Stimulated activated memory B cell treated with anti-CD40 and anti-IgM and Interleukin-4, amounts not matched to agents 10 μg/mL and 1 μg/mL and 100 μg/mL, for 72 hours (primary cell): Measurements from ENCODE around the gene POC5.

Experiments used
- ATAC-seq: fragments of 150-1000 bp; cut with Tn5 transposase; 2 replicates; pipeline ENCODE4 v1.10.0; 2021
- H3K27ac Mint-ChIP-seq: one replicate; pipeline ENCODE4 v1.8.0; 2022; ENCODE audit warnings: mild to moderate bottlenecking, mixed read lengths
- H3K27me3 Mint-ChIP-seq: one replicate; pipeline ENCODE4 v1.8.0; 2022; ENCODE audit warnings: mixed read lengths
- H3K36me3 Mint-ChIP-seq: one replicate; pipeline ENCODE4 v1.8.0; 2022; ENCODE audit warnings: mixed read lengths
- H3K4me1 Mint-ChIP-seq: one replicate; pipeline ENCODE4 v1.8.0; 2022; ENCODE audit warnings: mixed read lengths
- H3K4me3 Mint-ChIP-seq: one replicate; pipeline ENCODE4 v1.8.0; 2022; ENCODE audit warnings: mild to moderate bottlenecking, moderate library complexity, mixed read lengths
- H3K9me3 Mint-ChIP-seq: one replicate; pipeline ENCODE4 v1.8.0; 2022; ENCODE audit warnings: mixed read lengths

Gene POC5

GRCh38 chr5:75677607-75678006 is 39.6 kb downstream of the POC5 start:
- Mint-ChIP-seq H3K4me1 (no peaks in the 10 kb centered on the region), H3K27ac (no peak overlapping the region), H3K4me3 (no peak overlapping the region), H3K36me3 (peaks cover 18% of the 10 kb centered on the region), H3K9me3 (no peaks in the 10 kb centered on the region), H3K27me3 (no peaks in the 10 kb centered on the region)
- no peak for ATAC-seq

- Mint-ChIP-seq H3K27me3 (no peaks in the 10 kb centered on the region), H3K4me1 (no peaks in the 10 kb centered on the region), H3K9me3 (no peaks in the 10 kb centered on the region), H3K27ac (no peak overlapping the region), H3K36me3 (peaks cover 25% of the 10 kb centered on the region), H3K4me3 (no peak overlapping the region)
- no peak for ATAC-seq
Measured at GRCh38 chr5:75675783-75676182, 41.5 kb downstream of the POC5 start.

GRCh38 chr5:75672616-75673015 is 44.6 kb downstream of the POC5 start:
- Mint-ChIP-seq H3K9me3 (no peaks in the 10 kb centered on the region), H3K4me3 (no peak overlapping the region), H3K27me3 (no peaks in the 10 kb centered on the region), H3K27ac (no peak overlapping the region), H3K4me1 (peaks cover 17% of the 10 kb centered on the region), H3K36me3 (peaks cover 14% of the 10 kb centered on the region)
- no peak for ATAC-seq

GRCh38 chr5:75671506-75671905 is 45.7 kb downstream of the POC5 start:
- Mint-ChIP-seq H3K9me3 (no peaks in the 10 kb centered on the region), H3K4me1 (peaks cover 17% of the 10 kb centered on the region), H3K36me3 (peaks cover 14% of the 10 kb centered on the region), H3K27me3 (no peaks in the 10 kb centered on the region), H3K27ac (no peak overlapping the region), H3K4me3 (no peak overlapping the region)
- ATAC-seq, result no peak

- Mint-ChIP-seq H3K9me3 (no peaks in the 10 kb centered on the region), H3K27me3 (no peaks in the 10 kb centered on the region), H3K4me1 (peaks cover 17% of the 10 kb centered on the region), H3K27ac (no peak overlapping the region), H3K36me3 (peaks cover 8% of the 10 kb centered on the region), H3K4me3 (no peak overlapping the region)
- ATAC-seq, result no peak
Measured at GRCh38 chr5:75670577-75670976, 46.7 kb downstream of the POC5 start.

GRCh38 chr5:75668977-75669689 is 48.1 kb downstream of the POC5 start:
- ATAC-seq, result peak; percentile 95
- Mint-ChIP-seq H3K4me3 (peak overlapping the region; percentile 74), H3K27ac (peak overlapping the region; percentile 92), H3K4me1 (peaks cover 17% of the 10 kb centered on the region), H3K36me3 (peaks cover 13% of the 10 kb centered on the region), H3K27me3 (no peaks in the 10 kb centered on the region), H3K9me3 (no peaks in the 10 kb centered on the region)

GRCh38 chr5:75668445-75668844 is 48.8 kb downstream of the POC5 start:
- Mint-ChIP-seq H3K9me3 (no peaks in the 10 kb centered on the region), H3K27ac (peak overlapping the region; percentile 92), H3K4me3 (peak overlapping the region; percentile 74), H3K27me3 (no peaks in the 10 kb centered on the region), H3K4me1 (peaks cover 17% of the 10 kb centered on the region), H3K36me3 (peaks cover 16% of the 10 kb centered on the region)
- ATAC-seq, result no peak

GRCh38 chr5:75667586-75667985 is 49.7 kb downstream of the POC5 start:
- H3K27me3 Mint-ChIP-seq, result no peaks in the 10 kb centered on the region
- peaks cover 17% of the 10 kb centered on the region for H3K4me1 Mint-ChIP-seq
- peaks cover 14% of the 10 kb centered on the region for H3K36me3 Mint-ChIP-seq
- no peak for ATAC-seq
- H3K9me3 Mint-ChIP-seq, result no peaks in the 10 kb centered on the region
- H3K4me3 Mint-ChIP-seq, result no peak overlapping the region
- no peak overlapping the region for H3K27ac Mint-ChIP-seq

GRCh38 chr5:75666801-75667200 is 50.4 kb downstream of the POC5 start:
- Mint-ChIP-seq H3K36me3 (peaks cover 8% of the 10 kb centered on the region), H3K27ac (no peak overlapping the region), H3K27me3 (no peaks in the 10 kb centered on the region), H3K9me3 (no peaks in the 10 kb centered on the region), H3K4me1 (peaks cover 17% of the 10 kb centered on the region), H3K4me3 (no peak overlapping the region)
- ATAC-seq, result no peak

- Mint-ChIP-seq H3K36me3 (peaks cover 8% of the 10 kb centered on the region), H3K27me3 (no peaks in the 10 kb centered on the region), H3K4me1 (peaks cover 25% of the 10 kb centered on the region), H3K27ac (no peak overlapping the region), H3K9me3 (no peaks in the 10 kb centered on the region), H3K4me3 (no peak overlapping the region)
- no peak for ATAC-seq
Measured at GRCh38 chr5:75664979-75665378, 52.3 kb downstream of the POC5 start.

GRCh38 chr5:75663579-75664284 is 53.5 kb downstream of the POC5 start:
- H3K4me3 Mint-ChIP-seq, result no peak overlapping the region
- ATAC-seq, result no peak
- peaks cover 8% of the 10 kb centered on the region for H3K36me3 Mint-ChIP-seq
- H3K27me3 Mint-ChIP-seq, result no peaks in the 10 kb centered on the region
- peaks cover 19% of the 10 kb centered on the region for H3K4me1 Mint-ChIP-seq
- H3K9me3 Mint-ChIP-seq, result no peaks in the 10 kb centered on the region
- H3K27ac Mint-ChIP-seq, result no peak overlapping the region

- Mint-ChIP-seq H3K4me1 (peaks cover 13% of the 10 kb centered on the region), H3K9me3 (no peaks in the 10 kb centered on the region), H3K27ac (no peak overlapping the region), H3K4me3 (no peak overlapping the region), H3K27me3 (no peaks in the 10 kb centered on the region), H3K36me3 (peaks cover 8% of the 10 kb centered on the region)
- ATAC-seq, result no peak
Measured at GRCh38 chr5:75662061-75662460, 55.2 kb downstream of the POC5 start.

GRCh38 chr5:75660678-75661465 is 56.4 kb downstream of the POC5 start:
- no peaks in the 10 kb centered on the region for H3K27me3 Mint-ChIP-seq
- H3K36me3 Mint-ChIP-seq, result peaks cover 8% of the 10 kb centered on the region
- H3K4me3 Mint-ChIP-seq, result no peak overlapping the region
- peak overlapping the region; percentile 5 for H3K27ac Mint-ChIP-seq
- no peaks in the 10 kb centered on the region for H3K9me3 Mint-ChIP-seq
- ATAC-seq, result peak; percentile 70
- H3K4me1 Mint-ChIP-seq, result peaks cover 13% of the 10 kb centered on the region

- H3K36me3 Mint-ChIP-seq, result peaks cover 8% of the 10 kb centered on the region
- peak overlapping the region; percentile 5 for H3K27ac Mint-ChIP-seq
- no peaks in the 10 kb centered on the region for H3K27me3 Mint-ChIP-seq
- no peak for ATAC-seq
- peaks cover 13% of the 10 kb centered on the region for H3K4me1 Mint-ChIP-seq
- H3K9me3 Mint-ChIP-seq, result no peaks in the 10 kb centered on the region
- H3K4me3 Mint-ChIP-seq, result no peak overlapping the region
Measured at GRCh38 chr5:75659791-75660450, 57.3 kb downstream of the POC5 start.
